H1 (cell line): ENCODE data around the gene GAB2. TPM values are rescaled to one million over a fixed set of nuclear protein-coding genes. Genes with fewer than 3 reads are reported as not detected.

Experiments used
- CTCF ChIA-PET: fragments of 300-600 bp; sonication (Branson Sonifier 250); formaldehyde crosslinking; loops from one replicate; lab custom pipeline; 2021; ENCODE audit not compliant: partially characterized antibody; lab: Charles Lee
- POLR2A ChIA-PET: fragments of 300-600 bp; sonication (Branson Sonifier 250); formaldehyde crosslinking; loops from one replicate; lab custom pipeline; 2021; ENCODE audit warnings: inconsistent platforms; ENCODE audit not compliant: partially characterized antibody; lab: Charles Lee
- DNase-seq, 2 experiments: peaks; one replicate each; pipeline versions ENCODE4 v3.0.0 to v3.0.0-alpha.2; 2010 to 2022; ENCODE audit warnings: low spot score in 2 of 2, low read depth in 1 of 2, mixed read lengths in 1 of 2
- FAIRE-seq: peaks from 2 replicates; lab custom pipeline; 2011; peaks lifted over from hg19 to GRCh38; lab: Jason Lieb, UNC
- H2AFZ ChIP-seq: 2 replicates; pipeline ENCODE4 v1.8.1; 2012; ENCODE audit warnings: low read length, inconsistent platforms
- H2AK5ac ChIP-seq: 2 replicates; pipeline ENCODE4 v1.6.1; 2013; ENCODE audit warnings: low read depth, low read length
- H2BK120ac ChIP-seq: replicated peaks from 2 replicates; pipeline ENCODE3; 2013; ENCODE audit warnings: low read depth, low read length, inconsistent platforms
- H2BK12ac ChIP-seq: 2 replicates; pipeline ENCODE4 v1.6.1; 2013; ENCODE audit warnings: low read depth, low read length
- H2BK15ac ChIP-seq: 2 replicates; pipeline ENCODE4 v1.6.1; 2013; ENCODE audit warnings: low read length
- H2BK20ac ChIP-seq: 2 replicates; pipeline ENCODE4 v1.6.1; 2013; ENCODE audit warnings: low read length
- H2BK5ac ChIP-seq: 2 replicates; pipeline ENCODE4 v1.6.1; 2013; ENCODE audit warnings: low read depth, low read length
- H3K14ac ChIP-seq: 2 replicates; pipeline ENCODE4 v1.6.1; 2013; ENCODE audit warnings: inconsistent platforms; ENCODE audit not compliant: insufficient read length
- H3K18ac ChIP-seq: 2 replicates; pipeline ENCODE4 v1.6.1; 2013; ENCODE audit warnings: low read length; ENCODE audit errors: extremely low read depth
- H3K23ac ChIP-seq: 2 replicates; pipeline ENCODE4 v1.6.1; 2013; ENCODE audit warnings: inconsistent platforms; ENCODE audit not compliant: insufficient read length
- H3K23me2 ChIP-seq: 2 replicates; pipeline ENCODE4 v1.6.1; 2013; ENCODE audit warnings: low read depth, low read length
- H3K27ac ChIP-seq: 2 replicates; pipeline ENCODE4 v1.6.1; 2011; ENCODE audit warnings: low read depth, low read length, inconsistent platforms
- H3K27me3 ChIP-seq, 4 experiments: replicated peaks in 1 of 4; 1 replicate in 1 of 4; 2 replicates in 3 of 4; pipeline versions ENCODE4 v1.6.1 to v1.8.1; 2011 to 2013; ENCODE audit warnings: low read length in 3 of 4, mild to moderate bottlenecking in 3 of 4, inconsistent platforms in 2 of 4, mixed read lengths in 2 of 4, moderate library complexity in 1 of 4; ENCODE audit not compliant: control insufficient read depth in 3 of 4, insufficient read depth in 3 of 4; ENCODE audit errors: extremely low read depth in 1 of 4
- H3K36me3 ChIP-seq, 4 experiments: 2 replicates each; pipeline versions ENCODE4 v1.6.1 to v1.8.1; 2011 to 2013; ENCODE audit warnings: mild to moderate bottlenecking in 4 of 4, low read length in 3 of 4, moderate library complexity in 2 of 4, control low read depth in 1 of 4, inconsistent platforms in 1 of 4; ENCODE audit not compliant: insufficient read depth in 4 of 4, control insufficient read depth in 2 of 4
- H3K4ac ChIP-seq: replicated peaks from 2 replicates; pipeline ENCODE3; 2013; ENCODE audit warnings: low read length, low read depth, mixed read lengths, inconsistent platforms; ENCODE audit not compliant: insufficient read length
- H3K4me1 ChIP-seq, 4 experiments: replicated peaks in 1 of 4; 1 replicate in 1 of 4; 2 replicates in 3 of 4; pipeline versions ENCODE4 v1.6.1 to v1.8.1; 2011 to 2013; ENCODE audit warnings: low read length in 3 of 4, inconsistent platforms in 2 of 4, mixed read lengths in 1 of 4; ENCODE audit not compliant: insufficient read depth in 4 of 4, control insufficient read depth in 3 of 4
- H3K4me2 ChIP-seq, 2 experiments: 2 replicates each; pipeline versions ENCODE4 v1.6.1 to v1.8.1; 2011 to 2013; ENCODE audit warnings: low read depth in 2 of 2, low read length in 2 of 2, control low read depth in 1 of 2, inconsistent platforms in 1 of 2, mild to moderate bottlenecking in 1 of 2; ENCODE audit not compliant: insufficient read depth in 1 of 2
- H3K4me3 ChIP-seq, 4 experiments: fragments of 200-600, 300-600 bp in 1 of 4; sonication (generic), shearing (Covaris generic), sonication (Bioruptor Twin) in 1 of 4; 2 replicates each; pipeline versions ENCODE4 v1.5.1 to v1.8.1; 2011 to 2016; ENCODE audit warnings: low read length in 4 of 4, low read depth in 3 of 4, control low read depth in 2 of 4, inconsistent platforms in 2 of 4, mild to moderate bottlenecking in 2 of 4, mixed read lengths in 1 of 4, moderate library complexity in 1 of 4; ENCODE audit not compliant: insufficient read depth in 2 of 4; ENCODE audit errors: extremely low read depth in 1 of 4
- H3K56ac ChIP-seq: replicated peaks from 2 replicates; pipeline ENCODE3; 2013; ENCODE audit warnings: low read depth, mild to moderate bottlenecking, mixed read lengths, low read length, inconsistent platforms; ENCODE audit not compliant: insufficient read length
- H3K79me1 ChIP-seq: 2 replicates; pipeline ENCODE4 v1.6.1; 2013; ENCODE audit warnings: low read depth, low read length, control low read depth
- H3K79me2 ChIP-seq, 2 experiments: 2 replicates each; pipeline versions ENCODE4 v1.6.1 to v1.8.1; 2012 to 2013; ENCODE audit warnings: low read length in 2 of 2, mild to moderate bottlenecking in 2 of 2, inconsistent platforms in 1 of 2; ENCODE audit not compliant: insufficient read depth in 2 of 2, control insufficient read depth in 1 of 2
- H3K9ac ChIP-seq, 4 experiments: replicated peaks in 1 of 4; 1 replicate in 1 of 4; 2 replicates in 3 of 4; pipeline versions ENCODE4 v1.6.1 to v1.8.1; 2011 to 2013; ENCODE audit warnings: low read depth in 3 of 4, low read length in 3 of 4, control low read depth in 2 of 4, mild to moderate bottlenecking in 2 of 4, moderate library complexity in 2 of 4, inconsistent platforms in 1 of 4; ENCODE audit errors: extremely low read depth in 1 of 4
- H3K9me3 ChIP-seq, 2 experiments: 2 replicates each; pipeline versions ENCODE4 v1.6.1 to v1.8.1; 2012 to 2013; ENCODE audit warnings: mild to moderate bottlenecking in 2 of 2, moderate library complexity in 2 of 2, control low read depth in 1 of 2, inconsistent platforms in 1 of 2, low read depth in 1 of 2, low read length in 1 of 2, mixed read lengths in 1 of 2; ENCODE audit not compliant: insufficient read depth in 2 of 2
- H4K20me1 ChIP-seq, 2 experiments: replicated peaks in 1 of 2; 2 replicates each; pipeline versions ENCODE3 to v1.8.1; 2011 to 2013; ENCODE audit warnings: inconsistent platforms in 2 of 2, low read length in 2 of 2, mild to moderate bottlenecking in 1 of 2; ENCODE audit not compliant: insufficient read depth in 2 of 2, control insufficient read depth in 1 of 2
- H4K5ac ChIP-seq: 2 replicates; pipeline ENCODE4 v1.6.1; 2013; ENCODE audit warnings: low read length, low read depth, mixed read lengths, inconsistent platforms; ENCODE audit not compliant: insufficient read length
- H4K8ac ChIP-seq: 2 replicates; pipeline ENCODE4 v1.8.0; 2013; ENCODE audit warnings: mild to moderate bottlenecking, moderate library complexity, low read length, inconsistent platforms; ENCODE audit not compliant: insufficient read depth; ENCODE audit errors: extremely low read depth
- H4K91ac ChIP-seq: replicated peaks from 2 replicates; pipeline ENCODE3; 2013; ENCODE audit warnings: low read length, mixed read lengths, inconsistent platforms; ENCODE audit not compliant: insufficient read length
- BACH1 ChIP-seq: IDR thresholded peaks from 2 replicates; pipeline ENCODE4 v1.6.1; 2012; ENCODE audit warnings: low read length, improper control_type of control experiment
- BCL11A ChIP-seq, 2 experiments: IDR thresholded peaks; one replicate each; pipeline ENCODE4 v1.6.1; 2011; ENCODE audit warnings: low read depth in 2 of 2, low read length in 2 of 2, mild to moderate bottlenecking in 2 of 2
- EZH2 ChIP-seq: fragments of 200-600 bp; sonication (generic); IDR thresholded peaks from 2 replicates; pipeline ENCODE4 v1.7.1; 2012; ENCODE audit warnings: low read depth, mild to moderate bottlenecking, moderate library complexity, low read length, inconsistent platforms; ENCODE audit not compliant: severe bottlenecking
- FOSL1 ChIP-seq: IDR thresholded peaks from 2 replicates; pipeline ENCODE4 v1.6.1; 2011; ENCODE audit warnings: mild to moderate bottlenecking, low read depth, low read length, moderate library complexity; ENCODE audit not compliant: insufficient read depth
- GABPA ChIP-seq: IDR thresholded peaks from 2 replicates; pipeline ENCODE4 v1.6.1; 2011; ENCODE audit warnings: mild to moderate bottlenecking, low read length, moderate library complexity, borderline replicate concordance; ENCODE audit not compliant: insufficient read depth
- POLR2A ChIP-seq, 2 experiments: IDR thresholded peaks; 1 replicate in 1 of 2; 2 replicates in 1 of 2; pipeline ENCODE4 v1.6.1; 2011; ENCODE audit warnings: low read depth in 2 of 2, low read length in 2 of 2, mild to moderate bottlenecking in 2 of 2; ENCODE audit errors: control extremely low read depth in 1 of 2
- RBBP5 ChIP-seq: IDR thresholded peaks from 2 replicates; pipeline ENCODE4 v1.7.1; 2012; ENCODE audit warnings: low read depth, mild to moderate bottlenecking, inconsistent platforms, low read length, moderate library complexity, borderline replicate concordance
- RNF2 ChIP-seq: fragments of 200-900, 300-1000 bp; sonication (generic); IDR thresholded peaks from 2 replicates; pipeline ENCODE4 v1.7.1; 2016; ENCODE audit warnings: borderline replicate concordance, low read depth, mild to moderate bottlenecking, antibody characterized with exemption, low read length; ENCODE audit not compliant: poor library complexity, severe bottlenecking; ENCODE audit errors: missing control alignments
- RXRA ChIP-seq: IDR thresholded peaks from 2 replicates; pipeline ENCODE4 v1.6.1; 2011; ENCODE audit warnings: low read depth, mild to moderate bottlenecking, low read length, moderate library complexity; ENCODE audit not compliant: insufficient read depth
- SAP30 ChIP-seq: fragments of 300-600 bp; sonication (generic); IDR thresholded peaks from 2 replicates; pipeline ENCODE4 v1.7.1; 2012; ENCODE audit warnings: low read length, moderate library complexity, mild to moderate bottlenecking, inconsistent platforms; ENCODE audit not compliant: insufficient read depth, insufficient replicate concordance
- SUZ12 ChIP-seq: fragments of 200-600 bp; sonication (generic); IDR thresholded peaks from 2 replicates; pipeline ENCODE4 v1.6.1; 2012; ENCODE audit warnings: mild to moderate bottlenecking, inconsistent platforms, low read length, moderate library complexity, mixed read lengths
- TBP ChIP-seq: IDR thresholded peaks from 2 replicates; pipeline ENCODE4 v1.6.1; 2011; ENCODE audit warnings: low read depth, low read length, improper control_type of control experiment
- TEAD4 ChIP-seq: IDR thresholded peaks from 2 replicates; pipeline ENCODE4 v1.6.1; 2012; ENCODE audit warnings: low read depth, low read length, inconsistent platforms, mixed read lengths
- WGBS, 2 experiments: shearing (Covaris generic) in 1 of 2; methylation state at CpG; one replicate each; pipeline versions ENCODE4 v1.1.6 to v1.1.7; 2013 to 2015; ENCODE audit warnings: low lambda C conversion rate in 2 of 2, mixed read lengths in 2 of 2, inconsistent platforms in 1 of 2, low coverage in 1 of 2, missing lambda C conversion rate in 1 of 2; ENCODE audit not compliant: insufficient replicate concordance in 2 of 2, insufficient coverage in 1 of 2, insufficient read length in 1 of 2; ENCODE audit errors: extremely low coverage in 1 of 2, missing lambda C conversion rate in 1 of 2; 5-methylcytosine and 5-hydroxymethylcytosine counted together
- polyA plus RNA-seq, 7 experiments: library from polyadenylated mRNA; depleted of rRNA in 3 of 7; stranded (reverse) in 5 of 7; unstranded in 2 of 7; fragments of >200 nt in 5 of 7; fragments of 200-250 nt in 2 of 7; gene quantifications; 1 replicate in 5 of 7; 2 replicates in 1 of 7; 4 replicates in 1 of 7; pipeline versions ENCODE4 v1.2.1 to v1.2.3, GENCODE V29; 2011 to 2013; ENCODE audit warnings: missing spikeins in 2 of 7, mixed read lengths in 2 of 7
- total RNA-seq: library from RNA; stranded (reverse); fragmentation: NEBNext Ultra II Directional; extraction: Animal tissue kit (Norgen Biotek cat#: 25700); gene quantifications from 2 replicates; pipeline ENCODE4 v1.2.1, GENCODE V29; 2021

The GAB2 gene
- total and polyA plus RNA-seq, 2 of the 8 experiments (the other 6 are each of a cell fraction or from before 2014, with no cell fraction given) = 6.3 to 14.0 TPM

GRCh38 chr11:78223320-78223954 is 194.2 kb downstream of the GAB2 start:
- ChIA-PET POLR2A (no interaction called here), CTCF (interaction anchor here (0.6 to 1.4 kb wide), 2 partner anchors 10 to 341 kb away, joined by 4 to 5 read pairs; no protein-coding TSS in a partner anchor)
- no peak overlapping the region for H3K4me3 ChIP-seq
- no peak overlapping the region for H2BK20ac ChIP-seq
- DNase-seq = no peak
- H2AK5ac ChIP-seq = no peak overlapping the region
- H3K27ac ChIP-seq = no peak overlapping the region
- H4K91ac ChIP-seq = no peak overlapping the region
- FAIRE-seq = no peak
- H3K27me3 ChIP-seq = no peaks in the 10 kb centered on the region
- no peaks in the 10 kb centered on the region for H3K4me1 ChIP-seq
- no peak overlapping the region for H4K8ac ChIP-seq
- no peak overlapping the region for H4K5ac ChIP-seq
- H3K14ac ChIP-seq = no peak overlapping the region
- H3K9me3 ChIP-seq = no peaks in the 10 kb centered on the region
- no peak overlapping the region for H2BK12ac ChIP-seq
- H2BK15ac ChIP-seq = no peak overlapping the region
- 91% methylated on average over 9 of the region's 9 CpGs; no CpG with 5 or more reads in 1 of the 2 experiments for WGBS, 2 experiments
- H3K9ac ChIP-seq = no peak overlapping the region
- H3K56ac ChIP-seq = no peak overlapping the region
- no peak overlapping the region for H2AFZ ChIP-seq
- peaks cover 0 to 2% of the 10 kb centered on the region in 2 experiments for H4K20me1 ChIP-seq
- H3K4ac ChIP-seq = no peak overlapping the region
- no peaks in the 10 kb centered on the region for H3K79me2 ChIP-seq
- H3K36me3 ChIP-seq = peaks cover 0 to 4% (median 1%) of the 10 kb centered on the region in 4 experiments; a peak in 2 of 8 replicates
- no peak overlapping the region for H2BK5ac ChIP-seq
- no peak overlapping the region for H3K23ac ChIP-seq
- no peaks in the 10 kb centered on the region for H3K79me1 ChIP-seq
- no peak overlapping the region for H3K18ac ChIP-seq
- no peak overlapping the region for H3K4me2 ChIP-seq
- H2BK120ac ChIP-seq = no peak overlapping the region
- H3K23me2 ChIP-seq = no peaks in the 10 kb centered on the region
- TF ChIP-seq RXRA (no peak), BCL11A (IDR thresholded peaks at IDR 0.05; ENCODE audit: low read depth in 2 of 2, low read length in 2 of 2) (no peak), RNF2 (no peak), TEAD4 (no peak), FOSL1 (no peak), GABPA (no peak), POLR2A (IDR thresholded peaks at IDR 0.05; ENCODE audit: control extremely low read depth in 1 of 2, low read depth in 2 of 2, low read length in 2 of 2) (no peak), BACH1 (no peak), SAP30 (no peak), RBBP5 (no peak), TBP (no peak), SUZ12 (no peak), EZH2 (no peak)
